Fibroblast of peridontal ligament (primary cell): ENCODE data around the gene NXPH4.

Experiments used
- DNase-seq: peaks from one replicate; pipeline ENCODE4 v3.0.0-alpha.2; 2010; ENCODE audit errors: extremely low read depth

The NXPH4 gene

GRCh38 chr12:57203791-57204190, 12.8 kb upstream of the NXPH4 start:
- no peak for DNase-seq

DNA sequence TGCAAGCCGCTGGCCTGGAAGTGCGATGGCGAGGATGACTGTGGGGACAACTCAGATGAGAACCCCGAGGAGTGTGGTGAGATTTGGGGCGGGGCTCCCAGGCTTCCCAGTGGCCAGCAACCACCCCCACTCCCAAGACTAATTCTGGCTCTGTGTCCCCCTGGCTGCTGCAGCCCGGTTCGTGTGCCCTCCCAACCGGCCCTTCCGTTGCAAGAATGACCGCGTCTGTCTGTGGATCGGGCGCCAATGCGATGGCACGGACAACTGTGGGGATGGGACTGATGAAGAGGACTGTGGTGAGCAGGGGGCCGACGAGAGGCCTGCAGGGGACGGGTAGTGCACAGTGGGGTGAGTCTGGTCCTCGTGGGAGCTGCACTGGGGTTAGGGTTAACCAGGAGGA, 12.1 kb upstream of the NXPH4 start:
- no peak for DNase-seq

GRCh38 chr12:57205186-57205585, 11.4 kb upstream of the NXPH4 start:
- DNase-seq = no peak

DNA sequence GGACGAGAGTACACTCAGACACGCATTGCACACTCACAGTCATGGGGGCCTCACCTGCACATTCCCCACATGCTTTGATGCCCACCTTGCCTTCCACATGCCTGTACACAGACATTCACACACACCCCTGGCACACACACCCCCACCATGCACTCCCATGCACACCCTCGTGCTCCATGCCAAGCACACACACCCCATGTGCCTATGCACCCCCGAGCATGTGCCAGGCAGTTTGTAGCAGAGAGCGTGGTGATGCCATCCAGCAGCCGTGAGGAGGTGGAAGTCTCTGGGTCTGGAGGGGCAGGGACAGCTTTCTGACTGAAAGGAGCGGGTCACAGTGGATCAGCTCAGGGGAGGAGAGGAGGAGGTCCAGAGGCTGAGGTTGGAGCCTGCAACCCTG, 10.7 kb upstream of the NXPH4 start:
- DNase-seq = no peak

DNA sequence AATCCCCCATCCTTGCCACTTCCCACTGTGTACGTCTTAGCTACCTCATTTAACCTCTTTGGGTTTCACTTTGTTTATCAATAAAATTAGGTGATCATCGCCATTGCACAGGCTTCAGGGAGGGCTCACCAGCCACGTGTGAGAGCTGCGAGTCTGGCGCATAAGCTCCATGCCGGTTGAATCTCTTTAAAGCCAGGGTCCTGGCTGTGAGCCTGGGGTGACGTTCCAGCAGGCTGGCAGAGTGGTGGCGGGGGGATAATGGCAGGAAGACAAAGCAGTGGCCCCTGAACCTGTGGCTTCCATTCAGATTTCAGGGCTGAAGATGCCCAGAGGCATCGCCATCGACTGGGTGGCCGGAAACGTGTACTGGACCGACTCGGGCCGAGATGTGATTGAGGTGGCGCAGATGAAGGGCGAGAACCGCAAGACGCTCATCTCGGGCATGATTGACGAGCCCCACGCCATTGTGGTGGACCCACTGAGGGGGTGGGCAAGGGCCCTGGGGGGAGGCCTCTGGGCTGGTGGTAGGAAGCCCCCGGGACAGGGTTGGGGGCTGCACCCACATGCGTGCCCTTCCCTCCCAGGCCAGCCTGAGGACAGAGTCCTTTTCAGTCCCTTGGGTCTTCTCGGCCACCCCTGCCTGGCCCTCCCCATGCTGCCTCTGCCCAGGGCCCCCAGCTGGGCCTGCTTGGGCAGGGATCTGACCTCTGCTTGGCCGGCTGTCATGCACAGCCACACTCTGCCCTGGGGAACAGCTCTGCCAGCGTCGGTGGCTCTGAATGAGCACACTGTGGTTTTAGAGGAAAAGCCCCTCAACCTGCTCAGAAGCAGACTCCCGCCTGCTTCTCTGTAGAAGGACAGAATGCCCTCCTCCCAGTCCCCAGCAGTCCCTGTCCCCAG, 8.6 kb upstream of the NXPH4 start:
- no peak for DNase-seq

- no peak for DNase-seq
These were observed 7.8 kb upstream of the NXPH4 start for GRCh38 chr12:57208631-57209282.

- no peak for DNase-seq
These were observed 6.7 kb upstream of the NXPH4 start for GRCh38 chr12:57209916-57210315.

- DNase-seq = no peak
These were observed 6.1 kb upstream of the NXPH4 start for GRCh38 chr12:57210461-57210860.

DNA sequence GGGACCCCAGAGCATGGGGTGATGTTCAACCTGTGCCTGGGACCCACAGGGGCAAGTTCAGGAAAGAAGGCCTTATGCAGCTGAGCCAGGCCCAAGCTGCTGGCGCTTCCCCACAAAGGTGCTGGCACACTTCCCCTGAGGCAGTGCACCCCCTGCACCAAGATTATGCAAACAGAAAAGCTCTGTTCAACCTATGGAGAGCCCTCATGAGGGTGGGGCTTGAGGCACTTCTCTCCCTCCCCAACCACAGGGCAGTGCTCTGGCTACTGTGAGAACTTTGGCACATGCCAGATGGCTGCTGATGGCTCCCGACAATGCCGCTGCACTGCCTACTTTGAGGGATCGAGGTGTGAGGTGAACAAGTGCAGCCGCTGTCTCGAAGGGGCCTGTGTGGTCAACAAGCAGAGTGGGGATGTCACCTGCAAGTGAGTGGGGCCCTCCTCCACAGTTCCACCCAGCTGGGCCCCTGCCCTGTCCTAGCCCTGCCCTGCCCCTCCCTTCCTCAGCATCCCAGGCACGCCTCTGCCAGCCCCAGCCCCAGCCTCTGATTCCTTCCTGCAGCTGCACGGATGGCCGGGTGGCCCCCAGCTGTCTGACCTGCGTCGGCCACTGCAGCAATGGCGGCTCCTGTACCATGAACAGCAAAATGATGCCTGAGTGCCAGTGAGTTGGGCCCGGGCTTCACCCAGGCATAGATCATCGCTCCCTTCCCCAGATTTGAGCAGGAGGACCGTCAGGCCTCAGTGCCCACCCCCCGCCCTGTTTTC, 5.5 kb upstream of the NXPH4 start:
- no peak for DNase-seq

- no peak for DNase-seq
These were observed 4.5 kb upstream of the NXPH4 start for GRCh38 chr12:57211791-57212700.

DNA sequence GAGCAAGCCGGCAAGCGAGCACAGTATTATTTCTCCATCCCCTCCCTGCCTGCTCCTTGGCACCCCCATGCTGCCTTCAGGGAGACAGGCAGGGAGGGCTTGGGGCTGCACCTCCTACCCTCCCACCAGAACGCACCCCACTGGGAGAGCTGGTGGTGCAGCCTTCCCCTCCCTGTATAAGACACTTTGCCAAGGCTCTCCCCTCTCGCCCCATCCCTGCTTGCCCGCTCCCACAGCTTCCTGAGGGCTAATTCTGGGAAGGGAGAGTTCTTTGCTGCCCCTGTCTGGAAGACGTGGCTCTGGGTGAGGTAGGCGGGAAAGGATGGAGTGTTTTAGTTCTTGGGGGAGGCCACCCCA, 3.9 kb upstream of the NXPH4 start:
- no peak for DNase-seq

DNA sequence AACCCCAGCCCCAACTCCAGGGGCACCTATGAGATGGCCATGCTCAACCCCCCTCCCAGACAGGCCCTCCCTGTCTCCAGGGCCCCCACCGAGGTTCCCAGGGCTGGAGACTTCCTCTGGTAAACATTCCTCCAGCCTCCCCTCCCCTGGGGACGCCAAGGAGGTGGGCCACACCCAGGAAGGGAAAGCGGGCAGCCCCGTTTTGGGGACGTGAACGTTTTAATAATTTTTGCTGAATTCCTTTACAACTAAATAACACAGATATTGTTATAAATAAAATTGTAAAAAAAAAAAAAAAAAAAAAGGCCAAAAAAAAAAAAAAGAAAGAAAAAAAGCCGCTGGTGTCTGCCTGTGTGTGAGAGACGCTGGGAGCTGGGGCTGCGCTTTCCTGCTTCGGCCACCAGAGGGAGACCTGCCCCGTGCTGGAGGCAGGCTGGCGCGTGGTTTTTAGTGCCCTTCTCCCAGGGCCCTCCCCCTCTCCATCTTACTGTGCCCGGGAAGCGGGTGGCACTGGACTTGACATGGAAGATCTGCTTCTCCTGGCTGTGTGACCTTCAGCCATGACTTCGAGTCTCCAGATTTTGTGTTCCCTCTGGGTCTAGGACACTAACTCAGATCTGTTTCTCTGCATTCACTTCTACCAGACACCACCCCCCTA, 3.4 kb upstream of the NXPH4 start:
- DNase-seq = peak; percentile 88

DNA sequence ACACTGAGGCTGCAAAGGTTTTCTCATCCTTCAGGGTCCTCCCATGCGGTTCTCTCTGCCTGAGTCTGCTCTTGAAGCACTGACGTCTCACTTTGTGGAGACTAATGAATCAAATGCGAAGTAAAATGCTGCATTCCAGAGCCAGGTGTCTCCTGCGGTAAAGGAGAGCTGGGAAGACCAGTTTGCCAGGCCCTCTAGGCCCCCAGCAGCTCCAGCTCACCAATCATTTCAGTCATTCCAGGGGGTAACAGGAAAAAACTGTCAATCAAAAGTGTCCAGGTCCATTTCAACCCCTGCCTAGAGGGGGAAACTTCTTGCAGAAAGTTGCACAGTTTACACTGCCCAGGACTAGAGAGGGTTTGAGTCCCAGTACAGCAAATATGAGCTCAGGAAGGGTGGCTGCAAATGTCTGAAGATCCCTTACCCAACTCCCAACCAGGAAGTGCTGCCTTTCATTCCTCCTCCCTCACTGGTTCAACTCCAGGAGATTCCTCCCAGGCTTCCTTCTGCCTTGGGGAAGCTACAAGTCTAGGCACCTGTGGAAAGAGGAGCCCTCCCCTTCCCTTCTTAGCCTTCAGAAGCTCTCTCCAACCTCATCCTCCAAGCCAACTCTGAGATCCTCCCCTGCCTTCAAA, 2.7 kb upstream of the NXPH4 start:
- DNase-seq = no peak

GRCh38 chr12:57214398-57214781, 2.2 kb upstream of the NXPH4 start:
- peak; percentile 59 for DNase-seq

GRCh38 chr12:57215065-57215464, 1.5 kb upstream of the NXPH4 start:
- DNase-seq = no peak

- peak; percentile 21 for DNase-seq
These were observed 953 bp upstream of the NXPH4 start for GRCh38 chr12:57215668-57216013.

DNA sequence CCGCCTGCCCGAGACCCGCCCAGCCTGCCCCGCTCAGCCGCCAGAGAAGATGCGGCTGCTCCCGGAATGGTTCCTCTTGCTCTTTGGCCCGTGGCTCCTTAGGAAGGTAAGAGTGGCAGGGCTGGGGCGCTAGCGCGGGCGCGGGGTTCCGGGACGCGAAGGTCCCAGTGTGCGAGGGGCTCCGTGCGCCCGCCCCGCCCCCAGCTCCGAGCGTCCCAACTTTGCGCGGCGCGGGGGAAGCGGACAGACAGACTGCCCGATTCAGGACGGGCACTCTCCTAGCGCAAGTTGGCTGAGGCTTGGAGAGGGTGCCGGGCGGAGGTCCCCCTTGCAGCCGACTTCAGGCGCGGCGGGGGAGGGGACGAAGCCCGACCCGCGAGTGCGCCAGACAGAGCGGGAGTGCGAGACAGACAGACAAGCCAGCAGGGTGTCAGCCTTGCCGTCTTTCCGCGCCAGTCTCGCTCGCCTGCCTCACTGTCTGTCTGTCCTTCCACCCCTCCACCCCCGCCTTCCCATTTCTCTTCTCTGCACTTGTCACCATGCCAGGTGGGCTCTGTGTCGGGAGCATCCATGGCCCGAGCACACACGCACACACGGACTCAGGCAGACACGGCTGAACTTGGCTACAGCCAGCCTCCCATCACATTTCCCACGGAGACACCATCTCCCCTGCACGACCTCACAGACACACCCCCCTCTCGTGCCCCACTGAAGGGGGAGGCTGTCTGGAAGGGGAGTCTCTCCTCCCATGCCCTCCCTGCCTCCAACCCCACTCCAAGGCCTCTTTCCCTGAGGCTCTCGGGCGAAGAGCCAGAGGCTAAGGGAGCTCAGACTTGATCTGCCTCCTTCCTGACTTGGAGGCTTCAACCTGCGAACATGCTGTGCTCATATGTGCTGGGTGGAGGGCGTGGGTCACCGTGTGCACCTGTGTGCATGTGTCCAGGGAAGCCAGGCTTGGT, 606 bp downstream of the NXPH4 start:
- peak; percentile 30 for DNase-seq

GRCh38 chr12:57218030-57218853, 1.6 kb downstream of the NXPH4 start:
- DNase-seq = no peak
